WTC11 (cell line): ENCODE results near the gene LUC7L.

Source experiments
- CTCF ChIP-seq: fragments of 200-600 bp; IDR thresholded peaks from 2 replicates; pipeline ENCODE4 v1.8.0; 2022; ENCODE audit warnings: antibody characterized with exemption
- STAT6 ChIP-seq: sonication (generic); formaldehyde crosslinking; conservative IDR thresholded peaks from 2 replicates; pipeline ENCODE4 v1.8.1; 2023; ENCODE audit warnings: mild to moderate bottlenecking, low read depth, missing genetic modification reagents, moderate library complexity
- ZMAT4 ChIP-seq: fragments of 250-450 bp; sonication (Bioruptor Pico); IDR thresholded peaks from 2 replicates; pipeline ENCODE4 v1.9.0; 2021; ENCODE audit warnings: mild to moderate bottlenecking

GRCh38 chr16:140175-140857 is 88.9 kb downstream of the LUC7L start:
- TF ChIP-seq CTCF, result no peak
- no peak for TF ChIP-seq ZMAT4 (CRISPR knock-in tag)
- TF ChIP-seq STAT6 (CRISPR knock-in tag), result no peak
